Endothelial cell of umbilical vein (primary cell): ENCODE data around the gene DENND1A.

Source experiments
- EZH2 ChIP-seq: IDR thresholded peaks from 2 replicates; pipeline ENCODE4 v1.6.1; 2012; ENCODE audit warnings: borderline replicate concordance, low read depth, mild to moderate bottlenecking, moderate library complexity, low read length, inconsistent platforms; ENCODE audit not compliant: severe bottlenecking
- FOS ChIP-seq: IDR thresholded peaks from 2 replicates; pipeline ENCODE4 v1.6.1; 2011; ENCODE audit warnings: mild to moderate bottlenecking, low read length, moderate library complexity, borderline replicate concordance; ENCODE audit not compliant: insufficient read depth
- TF ChIP-seq, protein P1 (sequence below), 2 donors: IDR thresholded peaks; 1 replicate in 1 of 2; 2 replicates in 1 of 2; pipeline ENCODE4 v1.5.1; 2011; ENCODE audit warnings: low read length in 2 of 2, mild to moderate bottlenecking in 2 of 2, moderate library complexity in 2 of 2, control low read depth in 1 of 2, inconsistent platforms in 1 of 2, low read depth in 1 of 2; ENCODE audit not compliant: insufficient read depth in 1 of 2; ENCODE audit errors: extremely low read depth in 1 of 2
- TF ChIP-seq, protein P2 (sequence below): IDR thresholded peaks from 2 replicates; pipeline ENCODE4 v1.6.1; 2011; ENCODE audit not compliant: insufficient read depth, insufficient read length

DNA sequence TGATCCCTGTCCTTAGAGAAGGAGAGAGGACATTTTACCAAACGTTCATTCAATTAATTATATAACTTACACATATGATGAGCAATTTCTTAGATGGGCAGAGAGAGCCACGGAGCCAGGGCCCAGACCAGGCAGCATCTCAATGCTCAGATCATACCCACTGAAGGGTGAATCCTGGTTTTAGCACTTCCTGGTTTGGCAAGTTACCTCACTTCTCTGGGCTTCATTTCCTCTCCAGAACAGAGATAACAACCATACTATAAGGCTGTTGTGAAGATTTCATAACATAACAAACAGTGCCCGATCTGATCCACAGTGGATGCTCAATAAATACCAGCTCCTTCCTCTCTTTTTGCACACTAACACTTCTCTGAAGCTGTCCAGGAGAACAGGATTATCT, 271.1 kb downstream of the DENND1A start:
- TF ChIP-seq EZH2 (no peak), FOS (no peak)
- TF ChIP-seq, protein P1, sequence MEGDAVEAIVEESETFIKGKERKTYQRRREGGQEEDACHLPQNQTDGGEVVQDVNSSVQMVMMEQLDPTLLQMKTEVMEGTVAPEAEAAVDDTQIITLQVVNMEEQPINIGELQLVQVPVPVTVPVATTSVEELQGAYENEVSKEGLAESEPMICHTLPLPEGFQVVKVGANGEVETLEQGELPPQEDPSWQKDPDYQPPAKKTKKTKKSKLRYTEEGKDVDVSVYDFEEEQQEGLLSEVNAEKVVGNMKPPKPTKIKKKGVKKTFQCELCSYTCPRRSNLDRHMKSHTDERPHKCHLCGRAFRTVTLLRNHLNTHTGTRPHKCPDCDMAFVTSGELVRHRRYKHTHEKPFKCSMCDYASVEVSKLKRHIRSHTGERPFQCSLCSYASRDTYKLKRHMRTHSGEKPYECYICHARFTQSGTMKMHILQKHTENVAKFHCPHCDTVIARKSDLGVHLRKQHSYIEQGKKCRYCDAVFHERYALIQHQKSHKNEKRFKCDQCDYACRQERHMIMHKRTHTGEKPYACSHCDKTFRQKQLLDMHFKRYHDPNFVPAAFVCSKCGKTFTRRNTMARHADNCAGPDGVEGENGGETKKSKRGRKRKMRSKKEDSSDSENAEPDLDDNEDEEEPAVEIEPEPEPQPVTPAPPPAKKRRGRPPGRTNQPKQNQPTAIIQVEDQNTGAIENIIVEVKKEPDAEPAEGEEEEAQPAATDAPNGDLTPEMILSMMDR (IDR thresholded peaks at IDR 0.05; ENCODE audit: extremely low read depth in 1 of 2, insufficient read depth in 1 of 2, low read depth in 1 of 2, low read length in 2 of 2), result no peak
- TF ChIP-seq, protein P2, sequence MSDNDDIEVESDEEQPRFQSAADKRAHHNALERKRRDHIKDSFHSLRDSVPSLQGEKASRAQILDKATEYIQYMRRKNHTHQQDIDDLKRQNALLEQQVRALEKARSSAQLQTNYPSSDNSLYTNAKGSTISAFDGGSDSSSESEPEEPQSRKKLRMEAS, result no peak
